ENCODE data around the gene HIRIP3. TPM values are rescaled to one million over a fixed set of nuclear protein-coding genes. Genes with fewer than 3 reads are reported as not detected.

Gene HIRIP3
- polyA plus RNA-seq, 1 donor (not counting 4 experiments of a cell fraction or from before 2014, with no cell fraction given), result 4.1 TPM

DNA sequence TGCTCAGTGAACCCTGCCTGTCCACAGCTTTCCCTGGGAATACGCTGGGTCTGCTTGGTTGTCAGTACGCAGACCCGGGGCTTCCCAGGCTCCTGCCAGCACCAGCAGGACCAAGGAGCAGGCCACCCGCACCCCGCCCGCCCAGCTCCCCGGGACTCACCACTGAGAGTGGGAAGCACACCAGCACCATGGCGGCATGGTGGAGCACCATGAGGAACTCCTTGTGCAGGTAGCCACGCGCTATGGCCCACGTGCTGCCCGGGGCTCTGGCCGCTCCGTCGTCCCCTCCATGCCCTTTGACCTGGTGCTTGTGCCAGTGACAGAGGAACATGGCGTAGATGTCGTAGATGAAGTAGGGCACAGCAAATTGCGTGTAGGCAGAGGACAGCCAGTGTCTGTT lies 31.0 kb upstream of the HIRIP3 start:
- H3K4me3 ChIP-seq (ENCODE audit: control insufficient read depth in 2 of 3, extremely low read depth in 1 of 3, insufficient read depth in 2 of 3, low read depth in 1 of 3, low read length in 3 of 3), result no peak overlapping the region
- H3K4me1 ChIP-seq (ENCODE audit: control insufficient read depth, extremely low read depth, insufficient read depth, low read length), result no peaks in the 10 kb centered on the region
- no peak for TF ChIP-seq EZH2 (IDR thresholded peaks at IDR 0.05; ENCODE audit: low read length)
- TF ChIP-seq, protein P1, sequence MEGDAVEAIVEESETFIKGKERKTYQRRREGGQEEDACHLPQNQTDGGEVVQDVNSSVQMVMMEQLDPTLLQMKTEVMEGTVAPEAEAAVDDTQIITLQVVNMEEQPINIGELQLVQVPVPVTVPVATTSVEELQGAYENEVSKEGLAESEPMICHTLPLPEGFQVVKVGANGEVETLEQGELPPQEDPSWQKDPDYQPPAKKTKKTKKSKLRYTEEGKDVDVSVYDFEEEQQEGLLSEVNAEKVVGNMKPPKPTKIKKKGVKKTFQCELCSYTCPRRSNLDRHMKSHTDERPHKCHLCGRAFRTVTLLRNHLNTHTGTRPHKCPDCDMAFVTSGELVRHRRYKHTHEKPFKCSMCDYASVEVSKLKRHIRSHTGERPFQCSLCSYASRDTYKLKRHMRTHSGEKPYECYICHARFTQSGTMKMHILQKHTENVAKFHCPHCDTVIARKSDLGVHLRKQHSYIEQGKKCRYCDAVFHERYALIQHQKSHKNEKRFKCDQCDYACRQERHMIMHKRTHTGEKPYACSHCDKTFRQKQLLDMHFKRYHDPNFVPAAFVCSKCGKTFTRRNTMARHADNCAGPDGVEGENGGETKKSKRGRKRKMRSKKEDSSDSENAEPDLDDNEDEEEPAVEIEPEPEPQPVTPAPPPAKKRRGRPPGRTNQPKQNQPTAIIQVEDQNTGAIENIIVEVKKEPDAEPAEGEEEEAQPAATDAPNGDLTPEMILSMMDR (optimal IDR thresholded peaks at IDR 0.05 in 1 of 3, IDR thresholded peaks at IDR 0.05 in 1 of 3, conservative IDR thresholded peaks at IDR 0.05 in 1 of 3; ENCODE audit: extremely low read depth in 1 of 3, insufficient read depth in 2 of 3, low read length in 3 of 3), result no peak
- H2AFZ ChIP-seq (ENCODE audit: control insufficient read depth, low read length), result no peak overlapping the region
- H3K9me3 ChIP-seq (ENCODE audit: control insufficient read depth, low read depth, low read length), result no peaks in the 10 kb centered on the region
- H3K36me3 ChIP-seq (ENCODE audit: control insufficient read depth in 2 of 2, extremely low read depth in 1 of 2, insufficient read depth in 2 of 2, low read length in 2 of 2), result no peaks in the 10 kb centered on the region
- H4K20me1 ChIP-seq (ENCODE audit: control insufficient read depth, extremely low read depth, insufficient read depth, low read length), result no peaks in the 10 kb centered on the region
- dilution Hi-C loops (cut with MboI; ENCODE audit: extremely low pct_ligation_motif_present, low sequenced_read_pairs), result no loop called here
- no peaks in the 10 kb centered on the region for H3K79me2 ChIP-seq (ENCODE audit: control insufficient read depth, insufficient read depth, low read length)
- H3K27me3 ChIP-seq (ENCODE audit: control insufficient read depth, extremely low read depth, insufficient read depth, low read length), result peaks cover 31% of the 10 kb centered on the region
- FAIRE-seq (no peak), DNase-seq (ENCODE audit: low read depth, low spot score) (no peak)
- H3K9ac ChIP-seq (ENCODE audit: control insufficient read depth, extremely low read depth, insufficient read depth, low read length), result no peak overlapping the region
- no peak overlapping the region for H3K4me2 ChIP-seq (ENCODE audit: control insufficient read depth, extremely low read depth, insufficient read depth, low read depth, low read length)
- H3K27ac ChIP-seq (ENCODE audit: control insufficient read depth, insufficient read depth, low read length), result no peak overlapping the region
- no peaks in the 10 kb centered on the region for H3K9me1 ChIP-seq (ENCODE audit: control insufficient read depth, extremely low read depth, insufficient read depth, low read length)

DNA sequence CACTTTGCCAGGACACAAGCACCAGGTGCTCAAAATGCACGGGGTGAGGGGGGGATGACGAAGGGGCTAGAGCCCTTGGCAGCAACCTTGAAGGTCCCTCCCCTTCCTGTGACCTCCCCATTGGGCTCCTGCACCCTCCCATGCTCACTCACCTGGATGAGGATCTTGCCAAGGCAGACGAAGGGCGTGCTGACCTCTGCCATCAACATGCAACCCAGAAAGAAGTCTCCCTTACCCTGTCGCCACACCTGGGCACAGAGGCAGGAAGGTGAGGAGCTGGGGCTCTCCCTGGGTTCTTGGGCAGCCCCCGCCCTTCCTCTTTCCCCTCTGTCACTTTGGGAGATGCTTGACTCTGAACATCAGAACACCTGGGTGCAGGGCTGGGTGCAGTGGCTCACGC lies 30.2 kb upstream of the HIRIP3 start:
- H4K20me1 ChIP-seq (ENCODE audit: control insufficient read depth, extremely low read depth, insufficient read depth, low read length), result no peaks in the 10 kb centered on the region
- no peak for TF ChIP-seq EZH2 (IDR thresholded peaks at IDR 0.05; ENCODE audit: low read length)
- TF ChIP-seq, protein P1 (optimal IDR thresholded peaks at IDR 0.05 in 1 of 3, IDR thresholded peaks at IDR 0.05 in 1 of 3, conservative IDR thresholded peaks at IDR 0.05 in 1 of 3; ENCODE audit: extremely low read depth in 1 of 3, insufficient read depth in 2 of 3, low read length in 3 of 3), result no peak
- dilution Hi-C loops (cut with MboI; ENCODE audit: extremely low pct_ligation_motif_present, low sequenced_read_pairs), result no loop called here
- H3K27me3 ChIP-seq (ENCODE audit: control insufficient read depth, extremely low read depth, insufficient read depth, low read length), result peaks cover 27% of the 10 kb centered on the region
- H3K9me3 ChIP-seq (ENCODE audit: control insufficient read depth, low read depth, low read length), result no peaks in the 10 kb centered on the region
- H3K4me1 ChIP-seq (ENCODE audit: control insufficient read depth, extremely low read depth, insufficient read depth, low read length), result peaks cover 4% of the 10 kb centered on the region
- H3K9ac ChIP-seq (ENCODE audit: control insufficient read depth, extremely low read depth, insufficient read depth, low read length), result no peak overlapping the region
- DNase-seq (ENCODE audit: low read depth, low spot score), result no peak
- FAIRE-seq, result no peak
- no peaks in the 10 kb centered on the region for H3K79me2 ChIP-seq (ENCODE audit: control insufficient read depth, insufficient read depth, low read length)
- no peaks in the 10 kb centered on the region for H3K9me1 ChIP-seq (ENCODE audit: control insufficient read depth, extremely low read depth, insufficient read depth, low read length)
- H3K36me3 ChIP-seq (ENCODE audit: control insufficient read depth in 2 of 2, extremely low read depth in 1 of 2, insufficient read depth in 2 of 2, low read length in 2 of 2), result no peaks in the 10 kb centered on the region
- H3K27ac ChIP-seq (ENCODE audit: control insufficient read depth, insufficient read depth, low read length), result no peak overlapping the region
- H3K4me3 ChIP-seq (ENCODE audit: control insufficient read depth in 2 of 3, extremely low read depth in 1 of 3, insufficient read depth in 2 of 3, low read depth in 1 of 3, low read length in 3 of 3), result no peak overlapping the region
- H3K4me2 ChIP-seq (ENCODE audit: control insufficient read depth, extremely low read depth, insufficient read depth, low read depth, low read length), result no peak overlapping the region
- no peak overlapping the region for H2AFZ ChIP-seq (ENCODE audit: control insufficient read depth, low read length)
